HL-60 (cell line): Measurements from ENCODE around the gene TNIK.

Experiments
- DNase-seq, 2 experiments: peaks; one replicate each; pipeline ENCODE4 v3.0.0-alpha.2; 2010 to 2020; ENCODE audit warnings: low read depth in 1 of 2, low spot score in 1 of 2
- H3K27ac ChIP-seq: fragments of 250-450 bp; sonication (Bioruptor Pico); replicated peaks from 2 replicates; pipeline ENCODE4 v1.5.1; 2020; ENCODE audit warnings: mild to moderate bottlenecking, moderate library complexity
- H3K27me3 ChIP-seq: fragments of 250-450 bp; sonication (Bioruptor Pico); 2 replicates; pipeline ENCODE4 v1.5.1; 2021; ENCODE audit warnings: mild to moderate bottlenecking, moderate library complexity; ENCODE audit not compliant: insufficient read depth, poor library complexity, severe bottlenecking
- H3K4me3 ChIP-seq: replicated peaks from 2 replicates; pipeline ENCODE4 v1.5.1; 2011; ENCODE audit warnings: mild to moderate bottlenecking, control low read depth, low read length; ENCODE audit not compliant: insufficient read depth
- GABPA ChIP-seq: IDR thresholded peaks from 2 replicates; pipeline ENCODE4 v1.6.1; 2012; ENCODE audit warnings: low read depth
- POLR2AphosphoS5 ChIP-seq: IDR thresholded peaks from 2 replicates; pipeline ENCODE4 v1.6.1; 2012; ENCODE audit warnings: low read depth
- SPI1 ChIP-seq: IDR thresholded peaks from 2 replicates; pipeline ENCODE4 v1.6.1; 2012; ENCODE audit warnings: low read depth, mild to moderate bottlenecking, borderline replicate concordance
- TF ChIP-seq, protein P1 (sequence below): IDR thresholded peaks from 2 replicates; pipeline ENCODE4 v1.6.1; 2012; ENCODE audit warnings: low read depth; ENCODE audit not compliant: insufficient replicate concordance
- TF ChIP-seq, protein P2 (sequence below): IDR thresholded peaks from one replicate; pipeline ENCODE4 v1.5.1; 2011; ENCODE audit warnings: low read length, control low read depth, inconsistent platforms; ENCODE audit not compliant: insufficient read depth

TNIK gene

DNA sequence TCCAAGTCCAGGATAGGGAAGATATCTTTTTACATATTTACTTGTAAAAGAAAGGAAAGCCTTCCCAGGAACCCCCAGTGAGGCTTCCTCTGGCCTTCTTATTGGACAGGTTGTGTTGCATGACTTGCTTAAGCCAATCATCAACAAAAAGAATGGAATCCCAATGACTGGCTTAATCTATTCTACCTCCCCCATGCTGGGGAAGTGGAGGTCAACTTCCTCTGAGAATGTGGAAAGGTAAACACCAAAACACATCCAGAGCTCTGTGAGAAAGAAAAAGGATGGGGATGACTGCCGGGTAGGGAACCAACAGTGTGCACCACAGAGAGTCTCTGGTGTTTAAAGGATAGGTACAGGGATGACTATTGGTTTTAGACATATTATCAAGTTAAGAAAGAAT lies 25.1 kb downstream of the TNIK start:
- no peak for TF ChIP-seq SPI1
- TF ChIP-seq POLR2AphosphoS5, result no peak
- TF ChIP-seq, protein P1, sequence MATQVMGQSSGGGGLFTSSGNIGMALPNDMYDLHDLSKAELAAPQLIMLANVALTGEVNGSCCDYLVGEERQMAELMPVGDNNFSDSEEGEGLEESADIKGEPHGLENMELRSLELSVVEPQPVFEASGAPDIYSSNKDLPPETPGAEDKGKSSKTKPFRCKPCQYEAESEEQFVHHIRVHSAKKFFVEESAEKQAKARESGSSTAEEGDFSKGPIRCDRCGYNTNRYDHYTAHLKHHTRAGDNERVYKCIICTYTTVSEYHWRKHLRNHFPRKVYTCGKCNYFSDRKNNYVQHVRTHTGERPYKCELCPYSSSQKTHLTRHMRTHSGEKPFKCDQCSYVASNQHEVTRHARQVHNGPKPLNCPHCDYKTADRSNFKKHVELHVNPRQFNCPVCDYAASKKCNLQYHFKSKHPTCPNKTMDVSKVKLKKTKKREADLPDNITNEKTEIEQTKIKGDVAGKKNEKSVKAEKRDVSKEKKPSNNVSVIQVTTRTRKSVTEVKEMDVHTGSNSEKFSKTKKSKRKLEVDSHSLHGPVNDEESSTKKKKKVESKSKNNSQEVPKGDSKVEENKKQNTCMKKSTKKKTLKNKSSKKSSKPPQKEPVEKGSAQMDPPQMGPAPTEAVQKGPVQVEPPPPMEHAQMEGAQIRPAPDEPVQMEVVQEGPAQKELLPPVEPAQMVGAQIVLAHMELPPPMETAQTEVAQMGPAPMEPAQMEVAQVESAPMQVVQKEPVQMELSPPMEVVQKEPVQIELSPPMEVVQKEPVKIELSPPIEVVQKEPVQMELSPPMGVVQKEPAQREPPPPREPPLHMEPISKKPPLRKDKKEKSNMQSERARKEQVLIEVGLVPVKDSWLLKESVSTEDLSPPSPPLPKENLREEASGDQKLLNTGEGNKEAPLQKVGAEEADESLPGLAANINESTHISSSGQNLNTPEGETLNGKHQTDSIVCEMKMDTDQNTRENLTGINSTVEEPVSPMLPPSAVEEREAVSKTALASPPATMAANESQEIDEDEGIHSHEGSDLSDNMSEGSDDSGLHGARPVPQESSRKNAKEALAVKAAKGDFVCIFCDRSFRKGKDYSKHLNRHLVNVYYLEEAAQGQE, result no peak
- no peak for TF ChIP-seq GABPA
- TF ChIP-seq, protein P2, sequence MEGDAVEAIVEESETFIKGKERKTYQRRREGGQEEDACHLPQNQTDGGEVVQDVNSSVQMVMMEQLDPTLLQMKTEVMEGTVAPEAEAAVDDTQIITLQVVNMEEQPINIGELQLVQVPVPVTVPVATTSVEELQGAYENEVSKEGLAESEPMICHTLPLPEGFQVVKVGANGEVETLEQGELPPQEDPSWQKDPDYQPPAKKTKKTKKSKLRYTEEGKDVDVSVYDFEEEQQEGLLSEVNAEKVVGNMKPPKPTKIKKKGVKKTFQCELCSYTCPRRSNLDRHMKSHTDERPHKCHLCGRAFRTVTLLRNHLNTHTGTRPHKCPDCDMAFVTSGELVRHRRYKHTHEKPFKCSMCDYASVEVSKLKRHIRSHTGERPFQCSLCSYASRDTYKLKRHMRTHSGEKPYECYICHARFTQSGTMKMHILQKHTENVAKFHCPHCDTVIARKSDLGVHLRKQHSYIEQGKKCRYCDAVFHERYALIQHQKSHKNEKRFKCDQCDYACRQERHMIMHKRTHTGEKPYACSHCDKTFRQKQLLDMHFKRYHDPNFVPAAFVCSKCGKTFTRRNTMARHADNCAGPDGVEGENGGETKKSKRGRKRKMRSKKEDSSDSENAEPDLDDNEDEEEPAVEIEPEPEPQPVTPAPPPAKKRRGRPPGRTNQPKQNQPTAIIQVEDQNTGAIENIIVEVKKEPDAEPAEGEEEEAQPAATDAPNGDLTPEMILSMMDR, result no peak
- no peak for DNase-seq
- no peaks in the 10 kb centered on the region for H3K27me3 ChIP-seq
- H3K27ac ChIP-seq, result no peak overlapping the region
- H3K4me3 ChIP-seq, result no peak overlapping the region

DNA sequence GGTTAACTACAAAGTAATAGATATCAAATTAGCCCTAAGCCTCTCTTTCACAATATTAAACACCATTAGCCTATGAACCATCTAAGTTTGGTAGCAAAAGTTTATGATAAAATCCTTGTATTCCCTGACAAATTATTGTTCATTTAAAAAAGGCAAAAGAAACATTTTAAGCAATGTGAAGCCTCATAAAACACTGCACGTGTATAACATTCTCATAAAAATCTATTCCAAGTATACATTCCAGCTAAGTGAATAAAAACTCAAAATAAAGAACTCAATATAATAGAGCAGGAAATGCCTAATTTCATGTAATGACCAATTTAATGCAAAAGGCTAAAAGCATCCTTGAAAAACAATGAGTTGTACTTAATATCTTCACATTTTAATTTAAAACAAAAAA lies 27.7 kb downstream of the TNIK start:
- no peak for DNase-seq
- H3K27ac ChIP-seq, result no peak overlapping the region
- no peak overlapping the region for H3K4me3 ChIP-seq
- no peak for TF ChIP-seq SPI1
- TF ChIP-seq, protein P2, result no peak
- TF ChIP-seq, protein P1, result no peak
- TF ChIP-seq POLR2AphosphoS5, result no peak
- TF ChIP-seq GABPA, result no peak
- no peaks in the 10 kb centered on the region for H3K27me3 ChIP-seq

DNA sequence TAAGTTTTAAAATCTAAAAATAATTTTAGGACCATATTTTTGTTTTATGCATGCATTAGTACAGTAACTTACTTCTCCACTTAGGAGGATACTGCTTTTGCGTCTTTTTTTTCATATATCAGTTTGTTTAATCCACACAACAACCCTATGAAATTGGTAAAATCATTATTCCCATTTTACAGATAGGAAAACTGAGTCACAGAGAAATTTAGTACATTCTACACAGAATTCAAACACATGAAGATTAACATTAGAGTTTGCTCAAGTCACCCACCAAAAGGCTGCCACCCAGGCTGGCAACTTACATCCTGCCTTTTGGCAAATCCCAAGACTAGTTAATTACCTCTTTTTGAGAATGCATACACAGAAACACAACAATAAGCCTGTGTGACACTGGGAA lies 28.7 kb downstream of the TNIK start:
- Histone ChIP-seq H3K4me3 (no peak overlapping the region), H3K27ac (no peak overlapping the region), H3K27me3 (no peaks in the 10 kb centered on the region)
- DNase-seq, result no peak
- TF ChIP-seq, protein P2, result no peak
- TF ChIP-seq GABPA (no peak), POLR2AphosphoS5 (no peak), SPI1 (no peak)
- TF ChIP-seq, protein P1, result no peak
